Keratinocyte (primary cell): Measurements from ENCODE around the gene XYLB. TPM values are rescaled to one million over a fixed set of nuclear protein-coding genes. Genes with fewer than 3 reads are reported as not detected.

Source experiments
- DNase-seq: peaks from one replicate; pipeline ENCODE4 v3.0.0-alpha.2; 2011; ENCODE audit warnings: low read depth, missing footprints, low spot score
- FAIRE-seq: peaks from 2 replicates; lab custom pipeline; 2011; peaks lifted over from hg19 to GRCh38; lab: Jason Lieb, UNC
- H2AFZ ChIP-seq: 2 replicates; pipeline ENCODE4 v1.6.0; 2012; ENCODE audit warnings: low read length, control low read depth, inconsistent platforms; ENCODE audit not compliant: control insufficient read depth
- H3K27ac ChIP-seq: 2 replicates; pipeline ENCODE4 v1.5.1; 2011; ENCODE audit warnings: low read length; ENCODE audit not compliant: control insufficient read depth, insufficient read depth
- H3K27me3 ChIP-seq: 3 replicates; pipeline ENCODE4 v1.6.0; 2011; ENCODE audit warnings: low read length; ENCODE audit not compliant: control insufficient read depth, insufficient read depth; ENCODE audit errors: extremely low read depth
- H3K36me3 ChIP-seq, 2 experiments: 2 replicates in 1 of 2; 3 replicates in 1 of 2; pipeline ENCODE4 v1.5.1; 2011; ENCODE audit warnings: low read length in 2 of 2, mild to moderate bottlenecking in 1 of 2; ENCODE audit not compliant: control insufficient read depth in 2 of 2, insufficient read depth in 2 of 2; ENCODE audit errors: extremely low read depth in 1 of 2
- H3K4me1 ChIP-seq: 3 replicates; pipeline ENCODE4 v1.5.1; 2011; ENCODE audit warnings: low read length; ENCODE audit not compliant: control insufficient read depth, insufficient read depth; ENCODE audit errors: extremely low read depth
- H3K4me2 ChIP-seq: 3 replicates; pipeline ENCODE4 v1.6.0; 2011; ENCODE audit warnings: low read depth, low read length; ENCODE audit not compliant: control insufficient read depth, insufficient read depth; ENCODE audit errors: extremely low read depth
- H3K4me3 ChIP-seq, 3 experiments: fragments of 200-600 bp in 1 of 3; sonication (generic) in 1 of 3; 2 replicates in 2 of 3; 3 replicates in 1 of 3; pipeline ENCODE4 v1.5.1; 2011 to 2016; ENCODE audit warnings: low read length in 3 of 3, mild to moderate bottlenecking in 3 of 3, control low read depth in 2 of 3, inconsistent platforms in 1 of 3, low read depth in 1 of 3, mixed read lengths in 1 of 3, mixed run types in 1 of 3, moderate library complexity in 1 of 3; ENCODE audit not compliant: control insufficient read depth in 2 of 3, insufficient read depth in 2 of 3; ENCODE audit errors: extremely low read depth in 1 of 3
- H3K79me2 ChIP-seq: 2 replicates; pipeline ENCODE4 v1.6.0; 2012; ENCODE audit warnings: low read length; ENCODE audit not compliant: control insufficient read depth, insufficient read depth
- H3K9ac ChIP-seq: 3 replicates; pipeline ENCODE4 v1.6.0; 2011; ENCODE audit warnings: low read length; ENCODE audit not compliant: control insufficient read depth, insufficient read depth; ENCODE audit errors: extremely low read depth
- H3K9me1 ChIP-seq: 3 replicates; pipeline ENCODE4 v1.6.0; 2011; ENCODE audit warnings: low read length; ENCODE audit not compliant: control insufficient read depth, insufficient read depth; ENCODE audit errors: extremely low read depth
- H3K9me3 ChIP-seq: 2 replicates; pipeline ENCODE4 v1.5.1; 2012; ENCODE audit warnings: low read depth, low read length; ENCODE audit not compliant: control insufficient read depth
- H4K20me1 ChIP-seq: 3 replicates; pipeline ENCODE4 v1.6.0; 2011; ENCODE audit warnings: low read length; ENCODE audit not compliant: control insufficient read depth, insufficient read depth; ENCODE audit errors: extremely low read depth
- EZH2 ChIP-seq: IDR thresholded peaks from one replicate; pipeline ENCODE4 v1.6.1; 2012; ENCODE audit warnings: inconsistent platforms, mild to moderate bottlenecking, low read length, moderate library complexity
- dilution Hi-C: fragments of 300-500 bp; cut with MboI; formaldehyde crosslinking; loops from one replicate; pipeline ENCODE4 v1.7.0; 2020; ENCODE audit warnings: low sequenced_read_pairs; ENCODE audit not compliant: extremely low pct_ligation_motif_present
- polyA plus RNA-seq, 5 experiments: library from polyadenylated mRNA; depleted of rRNA in 3 of 5; stranded (reverse) in 3 of 5; stranded (forward) in 1 of 5; unstranded in 1 of 5; fragments of >200 nt; gene quantifications; 1 replicate in 1 of 5; 2 replicates in 3 of 5; 3 replicates in 1 of 5; pipeline versions ENCODE4 v1.2.1 to v1.2.3, GENCODE V29; 2011 to 2012; ENCODE audit warnings: missing spikeins in 2 of 5, low read depth in 1 of 5, low replicate concordance in 1 of 5
- TF ChIP-seq, protein P1 (sequence below), 3 experiments: IDR thresholded peaks in 1 of 3; conservative IDR thresholded peaks in 1 of 3; optimal IDR thresholded peaks in 1 of 3; 2 replicates in 2 of 3; 3 replicates in 1 of 3; pipeline versions ENCODE3 to v1.5.1; 2011; ENCODE audit warnings: low read length in 3 of 3, mild to moderate bottlenecking in 3 of 3, moderate library complexity in 2 of 3, control low read depth in 1 of 3, inconsistent platforms in 1 of 3; ENCODE audit not compliant: insufficient read depth in 2 of 3; ENCODE audit errors: extremely low read depth in 1 of 3

XYLB gene
- polyA plus RNA-seq, 1 donor (not counting 4 experiments of a cell fraction or from before 2014, with no cell fraction given), result 1.8 TPM

DNA sequence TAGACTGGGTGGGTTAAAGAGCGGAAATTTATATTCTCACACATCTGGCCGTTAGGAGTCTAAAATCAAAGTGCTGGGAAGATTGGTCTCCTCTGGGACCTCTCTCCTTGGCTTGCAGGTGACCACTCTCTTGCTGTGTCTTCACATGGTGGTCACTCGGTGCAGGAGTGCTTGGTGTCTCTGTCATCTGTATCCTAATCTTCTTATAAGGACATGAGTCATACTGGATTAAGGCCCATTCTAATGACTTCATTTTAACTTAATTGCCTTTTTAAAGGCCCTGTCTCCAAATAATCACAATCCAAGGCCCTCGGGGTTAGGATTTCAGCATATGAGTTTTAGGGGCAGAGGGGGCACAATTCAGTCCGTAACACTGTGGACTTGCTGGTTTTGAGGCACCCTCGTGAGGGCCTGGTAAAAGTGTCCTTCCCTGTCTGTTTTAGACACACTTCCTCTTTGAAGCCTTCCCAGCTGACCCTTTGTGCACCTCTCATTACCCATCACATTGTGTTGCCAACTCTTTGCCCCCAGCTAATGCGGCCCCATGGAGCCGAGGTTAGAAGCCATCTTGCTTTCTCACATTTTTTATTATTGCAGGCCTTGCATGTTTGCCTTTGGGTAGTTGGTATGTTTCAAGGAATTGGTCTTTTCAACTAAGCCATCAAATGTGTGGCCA, 3.2 kb downstream of the XYLB start:
- FAIRE-seq, result no peak
- no peaks in the 10 kb centered on the region for H3K36me3 ChIP-seq
- dilution Hi-C loops, result no loop called here
- H3K4me1 ChIP-seq, result peaks cover 6% of the 10 kb centered on the region
- no peak overlapping the region for H3K27ac ChIP-seq
- no peaks in the 10 kb centered on the region for H3K9me3 ChIP-seq
- no peak overlapping the region for H3K9ac ChIP-seq
- H3K27me3 ChIP-seq, result no peaks in the 10 kb centered on the region
- H2AFZ ChIP-seq, result no peak overlapping the region
- TF ChIP-seq EZH2, result no peak
- TF ChIP-seq, protein P1, sequence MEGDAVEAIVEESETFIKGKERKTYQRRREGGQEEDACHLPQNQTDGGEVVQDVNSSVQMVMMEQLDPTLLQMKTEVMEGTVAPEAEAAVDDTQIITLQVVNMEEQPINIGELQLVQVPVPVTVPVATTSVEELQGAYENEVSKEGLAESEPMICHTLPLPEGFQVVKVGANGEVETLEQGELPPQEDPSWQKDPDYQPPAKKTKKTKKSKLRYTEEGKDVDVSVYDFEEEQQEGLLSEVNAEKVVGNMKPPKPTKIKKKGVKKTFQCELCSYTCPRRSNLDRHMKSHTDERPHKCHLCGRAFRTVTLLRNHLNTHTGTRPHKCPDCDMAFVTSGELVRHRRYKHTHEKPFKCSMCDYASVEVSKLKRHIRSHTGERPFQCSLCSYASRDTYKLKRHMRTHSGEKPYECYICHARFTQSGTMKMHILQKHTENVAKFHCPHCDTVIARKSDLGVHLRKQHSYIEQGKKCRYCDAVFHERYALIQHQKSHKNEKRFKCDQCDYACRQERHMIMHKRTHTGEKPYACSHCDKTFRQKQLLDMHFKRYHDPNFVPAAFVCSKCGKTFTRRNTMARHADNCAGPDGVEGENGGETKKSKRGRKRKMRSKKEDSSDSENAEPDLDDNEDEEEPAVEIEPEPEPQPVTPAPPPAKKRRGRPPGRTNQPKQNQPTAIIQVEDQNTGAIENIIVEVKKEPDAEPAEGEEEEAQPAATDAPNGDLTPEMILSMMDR (optimal IDR thresholded peaks at IDR 0.05 in 1 of 3, IDR thresholded peaks at IDR 0.05 in 1 of 3, conservative IDR thresholded peaks at IDR 0.05 in 1 of 3; ENCODE audit: extremely low read depth in 1 of 3, insufficient read depth in 2 of 3, low read length in 3 of 3), result no peak
- no peak overlapping the region for H3K4me3 ChIP-seq
- no peak for DNase-seq
- H3K79me2 ChIP-seq, result no peaks in the 10 kb centered on the region
- no peak overlapping the region for H3K4me2 ChIP-seq
- no peaks in the 10 kb centered on the region for H4K20me1 ChIP-seq
- H3K9me1 ChIP-seq, result no peaks in the 10 kb centered on the region

DNA sequence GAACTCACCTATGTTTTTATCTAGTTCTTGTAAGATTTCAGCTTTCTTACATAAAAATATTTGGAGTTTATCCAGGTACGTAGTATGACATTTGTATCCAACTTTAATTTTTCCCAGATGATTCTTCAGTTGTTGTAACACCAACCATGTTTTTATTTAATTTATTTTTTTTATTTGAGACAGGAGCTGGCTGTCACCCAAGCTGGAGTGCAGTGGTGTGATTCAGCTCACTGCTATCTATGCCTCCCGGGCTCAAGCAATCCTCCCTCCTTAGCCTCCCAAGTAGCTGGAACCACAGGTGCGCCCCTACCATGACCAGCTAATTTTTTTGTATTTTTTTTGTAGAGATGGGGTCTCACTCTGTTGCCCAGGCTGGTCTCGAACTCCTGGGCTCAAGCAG, 6.6 kb downstream of the XYLB start:
- Histone ChIP-seq H3K9me1 (no peaks in the 10 kb centered on the region), H4K20me1 (no peaks in the 10 kb centered on the region), H3K36me3 (peaks cover 0 to 2% of the 10 kb centered on the region in 2 experiments), H3K4me1 (no peaks in the 10 kb centered on the region), H3K4me2 (no peak overlapping the region), H3K9ac (no peak overlapping the region), H3K27me3 (no peaks in the 10 kb centered on the region), H3K4me3 (no peak overlapping the region), H3K9me3 (no peaks in the 10 kb centered on the region), H3K27ac (no peak overlapping the region), H3K79me2 (no peaks in the 10 kb centered on the region), H2AFZ (no peak overlapping the region)
- FAIRE-seq (no peak), DNase-seq (no peak)
- TF ChIP-seq EZH2, result no peak
- TF ChIP-seq, protein P1 (optimal IDR thresholded peaks at IDR 0.05 in 1 of 3, IDR thresholded peaks at IDR 0.05 in 1 of 3, conservative IDR thresholded peaks at IDR 0.05 in 1 of 3; ENCODE audit: extremely low read depth in 1 of 3, insufficient read depth in 2 of 3, low read length in 3 of 3), result no peak
- dilution Hi-C loops, result no loop called here
